Measurements from ENCODE around the gene ABCF3.

Gene ABCF3

GRCh38 chr3:184186184-184186901, at the start of gene ABCF3:
Gene ABCF3 (plus strand): TSS chr3:184186199. CDS start chr3:184186208, 9 bp downstream.
- no peak for DNase-seq (ENCODE audit: low read depth)
- H3K4me3 ChIP-seq (ENCODE audit: low read depth, low read length) = peak within 1 kb of the TSS; percentile 83
- TF ChIP-seq CTCF (IDR thresholded peaks at IDR 0.05; ENCODE audit: low read depth, low read length, missing control alignments) = no peak

GRCh38 chr3:184140436-184140835, 45.6 kb upstream of the ABCF3 start:
- no peak overlapping the region for H3K4me3 ChIP-seq (ENCODE audit: low read depth, low read length)
- no peak for TF ChIP-seq CTCF (IDR thresholded peaks at IDR 0.05; ENCODE audit: low read depth, low read length, missing control alignments)
- no peak for DNase-seq (ENCODE audit: low read depth)

- no peak for DNase-seq (ENCODE audit: low read depth)
- no peak overlapping the region for H3K4me3 ChIP-seq (ENCODE audit: low read depth, low read length)
- no peak for TF ChIP-seq CTCF (IDR thresholded peaks at IDR 0.05; ENCODE audit: low read depth, low read length, missing control alignments)
These were observed 43.8 kb upstream of the ABCF3 start for GRCh38 chr3:184142199-184142598.

- no peak overlapping the region for H3K4me3 ChIP-seq (ENCODE audit: low read depth, low read length)
- DNase-seq (ENCODE audit: low read depth) = no peak
- TF ChIP-seq CTCF (IDR thresholded peaks at IDR 0.05; ENCODE audit: low read depth, low read length, missing control alignments) = no peak
These were observed 42.7 kb upstream of the ABCF3 start for GRCh38 chr3:184143327-184143726.

- no peak for TF ChIP-seq CTCF (IDR thresholded peaks at IDR 0.05; ENCODE audit: low read depth, low read length, missing control alignments)
- no peak overlapping the region for H3K4me3 ChIP-seq (ENCODE audit: low read depth, low read length)
- no peak for DNase-seq (ENCODE audit: low read depth)
These were observed 41.5 kb upstream of the ABCF3 start for GRCh38 chr3:184144505-184144904.

GRCh38 chr3:184145111-184145524, 40.9 kb upstream of the ABCF3 start:
- TF ChIP-seq CTCF (IDR thresholded peaks at IDR 0.05; ENCODE audit: low read depth, low read length, missing control alignments) = peak; percentile 29
- no peak overlapping the region for H3K4me3 ChIP-seq (ENCODE audit: low read depth, low read length)
- DNase-seq (ENCODE audit: low read depth) = no peak

GRCh38 chr3:184145751-184146270, 40.2 kb upstream of the ABCF3 start:
- no peak for DNase-seq (ENCODE audit: low read depth)
- no peak for TF ChIP-seq CTCF (IDR thresholded peaks at IDR 0.05; ENCODE audit: low read depth, low read length, missing control alignments)

More at GRCh38 chr3:184145751-184146270, 40.2 kb upstream of the ABCF3 start:
- no peak overlapping the region for H3K4me3 ChIP-seq (ENCODE audit: low read depth, low read length)
